Neuronal stem cell (in vitro differentiated cells): ENCODE data around the gene ZSWIM5.
"Not testable (repeated sequence)": the region's sequence is repeated elsewhere in the genome, so short reads cannot be mapped to it uniquely, and the experiment has no call there.

Experiments used
- DNase-seq: peaks from one replicate; pipeline ENCODE4 v3.0.0-alpha.2; 2013; ENCODE audit warnings: low spot score
- H2AFZ ChIP-seq: one replicate; pipeline ENCODE4 v1.6.1; 2013; ENCODE audit warnings: mild to moderate bottlenecking, low read length, inconsistent platforms
- H2AK5ac ChIP-seq: 2 replicates; pipeline ENCODE4 v1.6.1; 2013; ENCODE audit warnings: low read depth, mild to moderate bottlenecking, inconsistent platforms, low read length, moderate library complexity, mixed read lengths
- H2BK120ac ChIP-seq: 2 replicates; pipeline ENCODE4 v1.6.1; 2013; ENCODE audit warnings: low read depth, mild to moderate bottlenecking, inconsistent platforms, low read length, moderate library complexity, mixed read lengths
- H2BK12ac ChIP-seq: one replicate; pipeline ENCODE4 v1.6.1; 2013; ENCODE audit warnings: low read length, inconsistent platforms
- H2BK15ac ChIP-seq: 2 replicates; pipeline ENCODE4 v1.6.1; 2013; ENCODE audit warnings: mild to moderate bottlenecking, low read length, inconsistent platforms, mixed read lengths
- H2BK5ac ChIP-seq: one replicate; pipeline ENCODE4 v1.6.1; 2013; ENCODE audit warnings: inconsistent platforms, mild to moderate bottlenecking, low read length, moderate library complexity
- H3K14ac ChIP-seq: one replicate; pipeline ENCODE4 v1.6.1; 2013; ENCODE audit warnings: low read length, inconsistent platforms
- H3K18ac ChIP-seq: 2 replicates; pipeline ENCODE4 v1.6.1; 2013; ENCODE audit warnings: low read length, inconsistent platforms
- H3K23ac ChIP-seq: 2 replicates; pipeline ENCODE4 v1.6.1; 2013; ENCODE audit warnings: low read depth, mild to moderate bottlenecking, mixed read lengths, low read length, inconsistent platforms; ENCODE audit not compliant: poor library complexity
- H3K27ac ChIP-seq: replicated peaks from 3 replicates; pipeline ENCODE4 v1.5.1; 2013; ENCODE audit warnings: low read length, inconsistent platforms
- H3K27me3 ChIP-seq, 3 experiments: 2 replicates each; pipeline ENCODE4 v1.6.1; 2013; ENCODE audit warnings: low read length in 3 of 3, mild to moderate bottlenecking in 2 of 3, inconsistent platforms in 1 of 3, low read depth in 1 of 3, mixed read lengths in 1 of 3, moderate library complexity in 1 of 3; ENCODE audit not compliant: control insufficient read depth in 3 of 3, insufficient read depth in 3 of 3
- H3K36me3 ChIP-seq, 2 donors: replicated peaks in 1 of 2; 2 replicates each; pipeline ENCODE4 v1.6.1; 2013; ENCODE audit warnings: low read length in 2 of 2; ENCODE audit not compliant: control insufficient read depth in 2 of 2, insufficient read depth in 2 of 2
- H3K4ac ChIP-seq: 2 replicates; pipeline ENCODE4 v1.6.1; 2013; ENCODE audit warnings: inconsistent platforms, mild to moderate bottlenecking, low read length, moderate library complexity
- H3K4me1 ChIP-seq, 2 donors: 1 replicate in 1 of 2; 2 replicates in 1 of 2; pipeline ENCODE4 v1.6.1; 2013; ENCODE audit warnings: low read length in 2 of 2, low read depth in 1 of 2; ENCODE audit not compliant: control insufficient read depth in 2 of 2, insufficient read depth in 1 of 2
- H3K4me2 ChIP-seq: one replicate; pipeline ENCODE4 v1.6.1; 2013; ENCODE audit warnings: mild to moderate bottlenecking, low read length, inconsistent platforms; ENCODE audit not compliant: insufficient read depth, poor library complexity, severe bottlenecking
- H3K4me3 ChIP-seq, 2 donors: 2 replicates each; pipeline ENCODE4 v1.5.1; 2013; ENCODE audit warnings: low read length in 2 of 2, mild to moderate bottlenecking in 2 of 2, inconsistent platforms in 1 of 2, moderate library complexity in 1 of 2
- H3K79me1 ChIP-seq: one replicate; pipeline ENCODE4 v1.6.1; 2013; ENCODE audit warnings: low read depth, mild to moderate bottlenecking, inconsistent platforms, low read length, moderate library complexity
- H3K9ac ChIP-seq: one replicate; pipeline ENCODE4 v1.6.1; 2013; ENCODE audit warnings: mild to moderate bottlenecking, low read depth, low read length, inconsistent platforms; ENCODE audit not compliant: poor library complexity
- H3K9me3 ChIP-seq, 2 donors: replicated peaks in 1 of 2; 2 replicates each; pipeline versions ENCODE3 to v1.6.1; 2013; ENCODE audit warnings: low read length in 2 of 2, mild to moderate bottlenecking in 2 of 2, inconsistent platforms in 1 of 2, low read depth in 1 of 2, mixed read lengths in 1 of 2, moderate library complexity in 1 of 2; ENCODE audit not compliant: control insufficient read depth in 2 of 2, insufficient read depth in 1 of 2
- H4K8ac ChIP-seq: one replicate; pipeline ENCODE4 v1.6.1; 2013; ENCODE audit warnings: low read depth, mild to moderate bottlenecking, inconsistent platforms, low read length, moderate library complexity
- H4K91ac ChIP-seq: one replicate; pipeline ENCODE4 v1.6.1; 2013; ENCODE audit warnings: low read length, low read depth, mild to moderate bottlenecking, inconsistent platforms; ENCODE audit not compliant: poor library complexity
- WGBS, 2 donors: extraction: QIAGEN DNeasy Blood & Tissue Kit; methylation state at CpG; one replicate each; pipeline ENCODE4 v1.1.7; 2013; ENCODE audit warnings: missing lambda C conversion rate in 2 of 2, mixed read lengths in 1 of 2; ENCODE audit not compliant: insufficient read length in 2 of 2, insufficient replicate concordance in 1 of 2; ENCODE audit errors: extremely low coverage in 2 of 2; 5-methylcytosine and 5-hydroxymethylcytosine counted together

Gene ZSWIM5

DNA sequence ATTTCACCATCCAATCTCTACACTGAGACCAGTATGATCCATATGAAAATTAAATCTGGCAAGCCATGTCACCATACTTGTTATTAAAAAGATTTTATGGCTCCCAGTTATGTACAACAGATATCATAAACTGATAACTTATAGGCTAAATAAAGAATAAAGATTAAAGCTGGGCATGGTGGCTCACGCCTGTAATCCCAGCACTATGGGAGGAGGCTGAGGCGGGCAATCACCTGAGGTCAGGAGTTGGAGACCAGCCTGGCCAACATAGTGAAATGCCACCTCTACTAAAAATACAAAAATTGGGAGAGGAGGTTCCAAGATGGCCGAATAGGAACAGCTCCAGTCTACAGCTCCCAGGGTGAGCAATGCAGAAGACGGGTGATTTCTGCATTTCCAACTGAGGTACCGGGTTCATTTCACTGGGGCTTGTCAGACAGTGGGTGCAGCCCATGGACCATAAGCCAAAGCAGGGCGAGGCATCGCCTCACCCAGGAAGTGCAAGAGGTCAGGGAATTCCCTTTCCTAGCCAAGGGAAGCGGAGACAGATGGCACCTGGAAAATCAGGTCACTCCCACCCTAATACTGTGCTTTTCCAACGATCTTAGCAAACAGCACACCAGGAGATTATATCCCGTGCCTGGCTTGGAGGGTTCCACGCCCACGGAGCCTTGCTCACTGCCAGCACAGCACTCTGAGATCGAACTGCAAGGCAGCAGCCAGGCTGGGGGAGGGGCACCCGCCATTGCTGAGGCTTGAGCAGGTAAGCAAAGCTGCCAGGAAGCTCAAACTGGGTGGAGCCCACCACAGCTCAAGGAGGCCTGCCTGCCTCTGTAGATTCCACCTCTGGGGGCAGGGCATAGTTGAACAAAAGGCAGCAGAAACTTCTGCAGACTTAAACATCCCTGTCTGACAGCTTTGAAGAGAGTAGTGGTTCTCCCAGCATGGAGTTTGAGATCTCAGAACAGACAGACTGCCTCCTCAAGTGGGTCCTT is 44.1 kb downstream of the ZSWIM5 start:
- H4K91ac ChIP-seq, H3K27me3 ChIP-seq, H3K9ac ChIP-seq, H3K36me3 ChIP-seq, H3K4me1 ChIP-seq, H3K27ac ChIP-seq, H3K18ac ChIP-seq, H3K9me3 ChIP-seq, H2BK12ac ChIP-seq, H3K14ac ChIP-seq, H3K4me2 ChIP-seq, H3K4ac ChIP-seq, H2AFZ ChIP-seq, H3K4me3 ChIP-seq, H2BK5ac ChIP-seq, H2AK5ac ChIP-seq, DNase-seq, H2BK120ac ChIP-seq, H4K8ac ChIP-seq, H3K79me1 ChIP-seq, H3K23ac ChIP-seq, H2BK15ac ChIP-seq: not testable (repeated sequence)
- WGBS, 2 donors, result no CpG with 5 or more reads among the region's 14 CpGs

- Histone ChIP-seq H2BK5ac (no peak overlapping the region), H2BK15ac (no peak overlapping the region), H3K9me3 (no peaks in the 10 kb centered on the region), H2AK5ac (no peak overlapping the region), H3K79me1 (no peaks in the 10 kb centered on the region), H3K23ac (no peak overlapping the region), H3K36me3 (no peaks in the 10 kb centered on the region), H3K27me3 (no peaks in the 10 kb centered on the region), H2BK12ac (no peak overlapping the region), H3K4me1 (no peaks in the 10 kb centered on the region), H3K14ac (no peak overlapping the region), H3K9ac (no peak overlapping the region), H3K4ac (no peak overlapping the region), H2BK120ac (no peak overlapping the region), H2AFZ (no peak overlapping the region), H3K18ac (no peak overlapping the region), H3K4me2 (no peak overlapping the region), H3K27ac (no peak overlapping the region), H3K4me3 (no peak overlapping the region), H4K91ac (no peak overlapping the region), H4K8ac (no peak overlapping the region)
- DNase-seq, result no peak
These were observed 50.4 kb downstream of the ZSWIM5 start for GRCh38 chr1:45155957-45156356.

GRCh38 chr1:45155423-45155822 is 51.0 kb downstream of the ZSWIM5 start:
- Histone ChIP-seq H3K36me3 (no peaks in the 10 kb centered on the region), H3K9me3 (no peaks in the 10 kb centered on the region)

DNA sequence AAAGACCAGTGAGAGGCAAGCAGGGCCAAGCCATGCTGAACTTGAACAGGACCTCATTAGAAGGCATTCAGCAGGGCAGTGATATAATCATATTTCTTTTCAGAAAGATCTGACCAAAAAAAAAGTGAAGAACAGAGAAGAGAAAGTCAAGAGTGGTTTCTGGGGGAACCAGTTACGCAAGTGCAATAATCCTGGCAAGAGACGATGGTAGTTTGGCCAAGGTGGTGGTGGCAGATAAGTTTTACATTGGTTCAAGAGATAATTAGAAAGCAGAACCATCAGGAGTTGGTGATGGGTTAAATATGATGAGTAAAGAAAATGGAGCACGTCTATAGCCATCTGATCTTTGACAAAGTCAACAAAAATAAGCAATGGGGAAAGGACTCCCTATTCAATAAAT is 54.3 kb downstream of the ZSWIM5 start:
- H3K23ac ChIP-seq, result no peak overlapping the region
- H2BK15ac ChIP-seq, result no peak overlapping the region
- H3K9me3 ChIP-seq, result no peaks in the 10 kb centered on the region
- H2AK5ac ChIP-seq, result no peak overlapping the region
- no peak overlapping the region for H2BK5ac ChIP-seq
- no peaks in the 10 kb centered on the region for H3K4me1 ChIP-seq
- H3K79me1 ChIP-seq, result no peaks in the 10 kb centered on the region
- no peak overlapping the region for H3K4me3 ChIP-seq
- no peak overlapping the region for H4K91ac ChIP-seq
- H3K18ac ChIP-seq, result no peak overlapping the region
- no peak overlapping the region for H3K27ac ChIP-seq
- H3K4ac ChIP-seq, result no peak overlapping the region
- no peaks in the 10 kb centered on the region for H3K27me3 ChIP-seq
- H3K4me2 ChIP-seq, result no peak overlapping the region
- no peak for DNase-seq
- no peak overlapping the region for H2BK120ac ChIP-seq
- H3K14ac ChIP-seq, result no peak overlapping the region
- no peak overlapping the region for H2AFZ ChIP-seq
- H4K8ac ChIP-seq, result no peak overlapping the region
- no CpG with 5 or more reads among the region's 3 CpGs for WGBS, 2 donors
- no peaks in the 10 kb centered on the region for H3K36me3 ChIP-seq
- no peak overlapping the region for H2BK12ac ChIP-seq
- no peak overlapping the region for H3K9ac ChIP-seq

More at GRCh38 chr1:45155423-45155822, 51.0 kb downstream of the ZSWIM5 start:
- H2AFZ ChIP-seq, result no peak overlapping the region
- H3K27me3 ChIP-seq, result no peaks in the 10 kb centered on the region
- H3K18ac ChIP-seq, result no peak overlapping the region
- no peak overlapping the region for H3K4me3 ChIP-seq
- H3K4me2 ChIP-seq, result no peak overlapping the region
- no peak overlapping the region for H2BK12ac ChIP-seq
- no peak overlapping the region for H4K91ac ChIP-seq
- no peak overlapping the region for H3K4ac ChIP-seq
- no peak overlapping the region for H2BK15ac ChIP-seq
- no peaks in the 10 kb centered on the region for H3K4me1 ChIP-seq
- H2BK120ac ChIP-seq, result no peak overlapping the region
- H3K9ac ChIP-seq, result no peak overlapping the region
- H4K8ac ChIP-seq, result no peak overlapping the region
- no peaks in the 10 kb centered on the region for H3K79me1 ChIP-seq
- H2AK5ac ChIP-seq, result no peak overlapping the region
- no peak overlapping the region for H2BK5ac ChIP-seq
- H3K27ac ChIP-seq, result no peak overlapping the region
- DNase-seq, result no peak
- H3K14ac ChIP-seq, result no peak overlapping the region
- WGBS, 2 donors, result no CpG with 5 or more reads among the region's 7 CpGs
- H3K23ac ChIP-seq, result no peak overlapping the region
